HG03575 (cell line): ENCODE results near the gene C1orf159.
"Not testable (repeated sequence)": the region's sequence is repeated elsewhere in the genome, so short reads cannot be mapped to it uniquely, and the experiment has no call there.

Experiments used
- ATAC-seq: cut with Tn5 transposase; IDR thresholded peaks from one replicate; pipeline ENCODE4 v1.9.1; 2021; ENCODE audit not compliant: unreplicated experiment, insufficient number of reproducible peaks, low FRiP score; ENCODE audit errors: extremely low read depth

The C1orf159 gene

GRCh38 chr1:1100296-1100695 is 15.6 kb downstream of the C1orf159 start:
- ATAC-seq: no peak

- ATAC-seq: no peak
These were observed 16.2 kb downstream of the C1orf159 start for GRCh38 chr1:1099506-1100183.

GRCh38 chr1:1098681-1099421 is 17.0 kb downstream of the C1orf159 start:
- ATAC-seq: no peak

- ATAC-seq: not testable (repeated sequence)
These were observed 19.8 kb downstream of the C1orf159 start for GRCh38 chr1:1096136-1096535.

- no peak for ATAC-seq
These were observed 20.9 kb downstream of the C1orf159 start for GRCh38 chr1:1094981-1095380.

- no peak for ATAC-seq
These were observed 22.3 kb downstream of the C1orf159 start for GRCh38 chr1:1093610-1093943.

GRCh38 chr1:1092894-1093609 is 22.8 kb downstream of the C1orf159 start:
- ATAC-seq: no peak

- ATAC-seq: no peak
These were observed 23.6 kb downstream of the C1orf159 start for GRCh38 chr1:1092149-1092855.

- no peak for ATAC-seq
These were observed 24.3 kb downstream of the C1orf159 start for GRCh38 chr1:1091344-1092148.

- ATAC-seq: no peak
These were observed 25.2 kb downstream of the C1orf159 start for GRCh38 chr1:1090424-1091343.

- no peak for ATAC-seq
These were observed 26.0 kb downstream of the C1orf159 start for GRCh38 chr1:1089731-1090423.

- ATAC-seq: no peak
These were observed 26.8 kb downstream of the C1orf159 start for GRCh38 chr1:1088801-1089680.

- no peak for ATAC-seq
These were observed 27.7 kb downstream of the C1orf159 start for GRCh38 chr1:1088029-1088800.

- no peak for ATAC-seq
These were observed 28.4 kb downstream of the C1orf159 start for GRCh38 chr1:1087351-1088028.

GRCh38 chr1:1086911-1087341 is 29.0 kb downstream of the C1orf159 start:
- no peak for ATAC-seq
